Glomerular visceral epithelial cell (primary cell): ENCODE data around the gene KCNE4.

Experiments used
- DNase-seq: peaks from one replicate; pipeline ENCODE4 v3.0.0-alpha.2; 2016; ENCODE audit errors: extremely low spot score

Gene KCNE4, protein sequence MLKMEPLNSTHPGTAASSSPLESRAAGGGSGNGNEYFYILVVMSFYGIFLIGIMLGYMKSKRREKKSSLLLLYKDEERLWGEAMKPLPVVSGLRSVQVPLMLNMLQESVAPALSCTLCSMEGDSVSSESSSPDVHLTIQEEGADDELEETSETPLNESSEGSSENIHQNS

GRCh38 chr2:223051693-223052289, at the start of gene KCNE4:
Gene KCNE4 (plus strand): TSS chr2:223052190. CDS start chr2:223052831, 641 bp downstream.
- DNase-seq = no peak

- DNase-seq = no peak
Observed at GRCh38 chr2:223003191-223003590, 48.8 kb upstream of the KCNE4 start.

DNA sequence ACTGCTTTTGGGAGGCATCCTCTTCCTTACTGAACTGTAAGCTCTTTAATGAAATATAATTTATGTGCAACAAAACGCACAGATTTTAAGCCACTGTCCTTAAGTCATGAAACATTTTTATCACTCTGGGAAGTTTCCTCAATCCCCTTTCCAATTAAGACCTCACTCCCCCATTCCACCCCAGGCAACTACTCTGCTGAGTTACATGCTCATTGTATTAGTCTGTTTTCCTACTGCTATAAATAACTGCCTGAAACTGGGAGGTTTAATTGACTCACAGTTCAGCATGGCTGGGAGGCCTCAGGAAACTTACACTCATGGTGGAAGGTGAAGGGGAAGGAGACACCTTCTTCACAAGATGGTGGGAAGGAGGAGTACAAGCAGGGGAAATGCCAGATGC, 46.5 kb upstream of the KCNE4 start:
- DNase-seq = no peak

DNA sequence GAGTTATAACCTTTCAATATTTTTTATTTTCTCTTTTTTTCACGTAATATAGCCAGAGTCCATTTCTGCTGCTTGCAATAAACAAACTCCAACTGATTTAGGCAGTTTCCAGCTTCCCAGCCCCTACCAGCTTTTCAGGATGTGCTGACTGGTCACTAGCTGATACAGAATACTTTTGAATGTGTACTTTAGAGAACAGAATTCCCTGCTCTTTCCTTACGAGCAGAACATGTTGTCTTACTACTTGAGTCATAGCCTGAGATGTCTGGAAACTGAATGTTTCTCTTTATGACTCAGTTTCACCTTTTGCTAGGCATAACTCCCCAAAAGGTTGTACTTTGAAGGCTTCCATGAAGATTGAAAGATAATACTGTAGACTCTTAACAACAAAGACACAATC, 44.5 kb upstream of the KCNE4 start:
- DNase-seq = no peak

DNA sequence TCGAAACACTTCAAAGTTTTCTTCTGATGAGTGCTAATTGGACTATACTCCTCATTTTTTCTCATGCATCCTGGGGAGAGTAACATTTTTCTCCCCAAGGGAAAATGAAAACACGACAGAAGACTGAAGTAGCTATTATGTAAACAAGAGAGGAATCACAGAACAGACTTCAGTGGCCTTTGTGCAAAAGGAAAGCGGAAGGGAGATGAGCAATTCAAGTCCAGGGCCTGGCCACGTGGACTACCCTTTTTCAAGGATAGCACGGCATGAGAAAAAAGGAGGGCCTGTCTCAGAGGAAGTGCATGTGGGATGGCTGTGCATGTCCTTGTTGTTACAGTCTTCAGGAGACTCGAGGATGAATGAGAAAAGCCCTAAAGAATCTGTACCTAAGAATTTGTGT, 43.8 kb upstream of the KCNE4 start:
- no peak for DNase-seq

- DNase-seq = no peak
Observed at GRCh38 chr2:223008956-223009355, 43.0 kb upstream of the KCNE4 start.

DNA sequence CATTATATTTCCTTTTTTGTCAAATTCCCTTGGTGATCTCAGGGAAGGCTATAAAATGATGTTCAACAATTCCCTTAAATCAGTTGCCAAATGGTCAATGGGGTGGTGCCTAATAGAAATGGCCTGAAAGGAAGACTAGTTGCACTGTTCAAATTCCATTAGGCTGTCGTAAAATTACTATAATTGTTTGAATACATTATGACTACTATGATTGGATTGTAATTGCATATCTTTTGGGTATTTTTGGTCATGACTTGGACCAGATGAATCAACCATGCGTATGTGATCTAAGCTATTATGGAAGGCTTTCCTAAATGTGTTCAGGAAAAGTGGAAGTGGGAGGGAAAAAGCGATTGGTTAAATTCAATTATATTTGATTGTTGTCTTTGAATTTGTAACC, 41.3 kb upstream of the KCNE4 start:
- no peak for DNase-seq

DNA sequence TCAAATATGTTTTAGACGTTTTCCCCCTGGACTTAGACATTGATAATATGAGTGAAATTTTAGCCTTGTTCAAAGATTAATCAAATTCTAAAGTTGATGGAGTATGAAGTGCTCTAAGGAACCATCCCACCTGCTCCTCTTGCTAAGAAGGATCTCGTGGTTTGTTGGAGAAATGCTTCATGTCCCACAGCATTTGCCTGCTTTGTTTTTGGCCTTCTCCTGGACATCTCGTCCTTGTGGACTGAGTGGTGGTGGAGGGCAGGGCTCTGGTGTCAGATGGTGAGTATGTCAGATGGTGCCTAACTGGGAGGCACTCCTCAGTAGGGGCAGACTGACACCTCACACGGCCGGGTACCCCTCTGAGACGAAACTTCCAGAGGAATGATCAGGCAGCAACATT, 39.7 kb upstream of the KCNE4 start:
- DNase-seq = no peak

GRCh38 chr2:223019390-223019930, 32.5 kb upstream of the KCNE4 start:
- no peak for DNase-seq

DNA sequence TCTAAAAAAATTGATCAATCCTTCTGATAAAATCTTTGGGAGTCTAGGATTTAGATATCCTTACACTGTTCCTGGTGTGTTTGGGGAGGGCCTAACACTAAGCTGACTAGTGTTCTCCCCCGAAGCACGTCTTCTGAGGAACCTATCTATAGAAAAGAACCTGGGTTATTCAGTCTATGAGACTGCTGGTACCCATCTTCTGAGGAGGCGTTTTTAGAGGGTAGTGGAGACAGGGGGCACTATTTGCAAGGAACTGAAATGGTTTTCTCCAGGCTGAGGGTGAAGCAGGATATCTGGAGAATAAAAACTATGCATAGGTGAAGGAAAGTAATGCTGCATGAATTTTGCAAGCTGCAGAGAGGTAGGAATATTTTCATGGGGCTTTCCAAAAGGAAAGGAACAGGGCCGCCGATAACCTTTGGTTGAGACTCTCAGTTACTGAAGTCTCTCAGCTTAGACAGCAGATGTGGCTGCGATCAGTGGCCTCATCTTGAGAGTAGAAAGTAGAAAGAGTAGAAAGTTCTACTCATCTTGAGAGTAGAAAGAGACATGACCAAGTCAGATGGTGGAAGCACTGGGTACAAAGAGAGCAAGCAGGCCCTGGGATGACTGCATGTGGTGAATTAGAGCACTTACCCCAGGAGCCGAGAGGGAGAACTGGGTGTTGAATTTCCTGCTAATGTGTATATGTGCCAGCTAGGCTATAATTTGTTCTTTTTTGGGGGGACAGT, 31.8 kb upstream of the KCNE4 start:
- no peak for DNase-seq

GRCh38 chr2:223020971-223021675, 30.9 kb upstream of the KCNE4 start:
- DNase-seq = no peak

DNA sequence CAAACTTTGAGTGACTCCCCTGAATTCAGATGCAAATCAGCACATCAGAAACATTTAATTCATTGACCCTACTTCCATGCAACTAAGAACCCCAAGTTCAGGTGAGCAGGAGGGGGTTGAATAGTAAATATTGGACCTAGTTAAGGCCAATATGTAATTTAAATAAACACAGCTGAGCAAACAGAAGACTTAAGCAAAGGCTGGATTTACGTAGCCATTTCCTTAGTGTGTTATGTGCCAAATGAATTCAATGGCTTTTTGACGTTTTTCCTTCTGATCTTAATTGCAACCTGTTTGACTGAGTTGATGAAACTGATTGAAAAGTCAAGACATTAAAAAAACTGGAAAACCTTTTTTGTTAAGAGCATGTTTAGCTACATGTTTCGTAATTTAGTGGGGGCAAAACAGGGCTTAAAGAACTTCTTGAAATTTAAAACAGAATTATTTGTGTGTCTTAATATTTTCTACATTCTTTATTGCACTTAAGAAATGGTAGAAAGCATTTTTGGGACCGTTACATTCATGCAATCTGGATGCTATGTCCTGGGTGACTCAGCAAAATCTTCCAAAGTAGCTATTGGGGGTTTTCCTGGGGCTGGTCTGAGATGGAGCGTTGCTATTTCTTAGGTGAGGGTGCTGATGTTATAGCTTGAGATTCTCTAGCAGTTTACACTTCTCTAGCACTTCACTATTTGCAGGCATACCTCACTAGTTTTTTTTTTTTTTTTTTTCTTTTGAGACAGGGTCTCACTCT, 25.5 kb upstream of the KCNE4 start:
- no peak for DNase-seq

DNA sequence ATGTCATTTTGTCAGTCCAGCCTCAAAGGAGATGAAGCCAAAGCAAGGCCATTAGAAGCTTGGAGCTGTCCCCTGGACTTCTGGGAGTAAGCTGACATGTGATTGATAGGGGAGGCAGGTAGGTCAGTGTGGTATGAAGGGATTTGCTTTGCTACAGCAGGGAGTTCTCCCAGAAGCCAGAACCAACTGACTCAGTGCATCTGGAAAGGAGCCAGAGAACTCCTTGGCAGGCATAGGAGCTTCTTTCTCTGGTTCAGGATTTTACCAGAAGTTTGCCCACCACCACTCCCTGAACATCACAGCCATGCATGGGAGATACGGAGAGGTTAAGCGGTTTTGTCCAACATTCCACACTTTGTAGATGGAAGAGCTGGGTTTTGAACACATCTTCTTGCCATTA, 24.5 kb upstream of the KCNE4 start:
- peak; percentile 73 for DNase-seq

DNA sequence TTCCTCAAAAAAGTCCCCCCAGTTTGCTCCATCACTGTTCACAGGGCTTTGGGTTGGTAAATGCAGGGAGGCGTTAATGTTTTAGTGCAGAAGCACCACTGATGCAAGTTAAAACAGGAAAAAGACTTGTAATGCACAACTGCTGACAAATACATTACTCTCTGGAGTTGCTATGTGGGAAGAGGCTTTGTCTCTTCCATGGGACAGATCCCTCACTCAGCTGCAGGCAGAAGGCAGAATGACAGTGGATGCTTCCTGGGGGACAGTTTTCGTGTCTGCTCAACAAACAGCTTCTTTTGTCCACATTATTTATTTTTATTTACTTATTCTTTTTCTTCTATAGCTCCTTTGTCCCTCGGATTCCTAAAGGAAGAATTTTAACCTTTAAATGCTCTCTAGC, 22.7 kb upstream of the KCNE4 start:
- no peak for DNase-seq

GRCh38 chr2:223032187-223033142, 19.5 kb upstream of the KCNE4 start:
- no peak for DNase-seq

DNA sequence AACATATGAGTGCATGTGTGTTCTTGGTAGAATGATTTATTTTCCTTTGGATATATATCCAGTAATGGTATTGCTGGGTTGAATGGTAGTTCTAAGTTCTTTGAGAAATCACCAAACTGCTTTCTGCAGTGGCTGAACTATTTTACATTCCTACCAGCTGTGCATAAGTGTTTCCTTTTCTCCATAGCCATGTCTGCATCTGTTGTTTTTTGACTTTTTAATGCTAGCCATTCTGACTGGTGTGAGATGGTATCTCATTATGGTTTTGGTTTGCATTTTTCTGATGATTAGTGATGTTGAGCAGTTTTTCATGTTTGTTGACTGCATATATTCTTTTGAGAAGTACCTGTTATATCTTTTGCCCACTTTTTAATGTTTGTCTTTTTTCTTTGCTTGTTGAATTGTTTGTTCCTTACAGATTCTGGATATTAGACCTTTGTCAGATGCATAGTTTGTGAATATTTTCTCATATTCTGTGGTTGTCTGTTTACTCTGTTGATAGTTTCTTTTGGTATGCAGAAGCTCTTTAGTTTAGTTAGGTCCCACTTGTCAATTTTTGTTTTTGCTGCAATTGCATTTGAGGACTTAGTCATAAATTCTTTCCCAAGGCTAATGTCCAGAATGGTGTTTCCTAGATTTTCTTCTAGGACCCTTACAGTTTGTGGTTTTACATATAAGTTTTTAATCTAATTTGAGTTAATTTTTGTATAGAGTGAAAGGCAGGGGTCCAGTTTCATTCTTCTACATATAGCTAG, 17.6 kb upstream of the KCNE4 start:
- no peak for DNase-seq

- no peak for DNase-seq
Observed at GRCh38 chr2:223036790-223037444, 15.1 kb upstream of the KCNE4 start.

GRCh38 chr2:223037445-223037800, 14.6 kb upstream of the KCNE4 start:
- no peak for DNase-seq

- no peak for DNase-seq
Observed at GRCh38 chr2:223039618-223040017, 12.4 kb upstream of the KCNE4 start.
